Stimulated activated CD4-positive, alpha-beta T cell treated with anti-CD3 and anti-CD28 coated beads, Interleukin-15, amount 100 ng/mL, for 48 hours (primary cell): ENCODE measurements around the gene YAF2.

ENCODE experiments used
- DNase-seq, 2 donors: peaks; one replicate each; pipeline ENCODE4 v3.0.0-alpha.2; 2020; ENCODE audit warnings: low read depth in 2 of 2

The YAF2 gene

DNA sequence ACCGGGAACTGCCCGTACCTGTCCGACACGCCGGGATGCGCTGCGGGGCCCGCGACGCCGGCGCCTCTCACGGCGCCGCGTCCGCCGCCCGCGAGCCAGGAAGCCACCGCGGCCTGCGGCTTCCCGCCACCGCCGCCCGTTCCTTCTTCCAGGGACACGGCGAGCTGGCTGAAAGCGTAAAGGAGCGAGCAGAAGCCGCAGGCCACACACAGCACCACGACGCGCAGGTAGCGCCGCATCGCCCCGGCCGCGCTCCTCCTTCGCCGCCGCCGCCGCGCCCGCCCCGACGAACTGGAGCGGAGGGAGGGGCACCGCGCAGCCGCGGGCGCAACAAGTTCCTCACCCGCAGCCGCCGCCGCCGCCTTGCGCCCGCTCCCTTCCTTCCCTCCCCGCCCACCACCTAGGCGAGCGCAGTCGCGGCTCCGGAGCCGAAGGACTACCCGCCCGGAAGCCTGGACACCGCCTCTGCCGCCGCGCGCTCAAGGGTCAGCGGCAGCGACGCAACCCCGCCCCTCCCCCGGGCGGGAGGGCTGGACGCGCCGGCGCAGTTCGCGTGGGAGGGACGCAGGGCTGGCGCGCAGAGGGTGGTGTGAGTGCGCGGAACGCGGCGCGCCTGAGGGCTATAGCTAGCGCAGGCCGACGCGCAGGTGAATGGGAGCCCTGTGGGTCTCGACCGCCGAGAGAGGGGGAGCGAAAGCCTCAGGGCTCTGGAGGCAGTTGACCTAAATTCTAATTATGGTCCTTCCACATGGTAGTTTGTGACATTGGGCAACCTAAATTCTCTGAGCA, 93.4 kb downstream of the YAF2 start, which contains the start of gene GXYLT1:
GXYLT1 (minus strand) TSS at position 467 of the 789 bp plus-strand sequence; CDS start at position 239, 228 bp downstream.
- peak; percentile 58 to 76 for DNase-seq

DNA sequence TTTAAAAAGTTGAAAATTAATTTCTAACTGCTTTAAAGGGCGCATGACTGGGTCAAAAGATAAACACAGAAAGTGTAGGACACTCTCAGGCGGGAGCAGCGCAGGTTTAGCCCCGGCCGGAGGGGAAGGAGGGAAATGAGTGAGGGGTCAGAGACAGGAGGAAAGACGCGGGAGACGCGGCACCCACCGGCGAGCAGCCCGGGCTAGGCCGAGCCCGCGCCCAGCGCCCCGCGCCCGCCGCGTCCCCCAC, 94.0 kb downstream of the YAF2 start:
- DNase-seq: no peak

DNA sequence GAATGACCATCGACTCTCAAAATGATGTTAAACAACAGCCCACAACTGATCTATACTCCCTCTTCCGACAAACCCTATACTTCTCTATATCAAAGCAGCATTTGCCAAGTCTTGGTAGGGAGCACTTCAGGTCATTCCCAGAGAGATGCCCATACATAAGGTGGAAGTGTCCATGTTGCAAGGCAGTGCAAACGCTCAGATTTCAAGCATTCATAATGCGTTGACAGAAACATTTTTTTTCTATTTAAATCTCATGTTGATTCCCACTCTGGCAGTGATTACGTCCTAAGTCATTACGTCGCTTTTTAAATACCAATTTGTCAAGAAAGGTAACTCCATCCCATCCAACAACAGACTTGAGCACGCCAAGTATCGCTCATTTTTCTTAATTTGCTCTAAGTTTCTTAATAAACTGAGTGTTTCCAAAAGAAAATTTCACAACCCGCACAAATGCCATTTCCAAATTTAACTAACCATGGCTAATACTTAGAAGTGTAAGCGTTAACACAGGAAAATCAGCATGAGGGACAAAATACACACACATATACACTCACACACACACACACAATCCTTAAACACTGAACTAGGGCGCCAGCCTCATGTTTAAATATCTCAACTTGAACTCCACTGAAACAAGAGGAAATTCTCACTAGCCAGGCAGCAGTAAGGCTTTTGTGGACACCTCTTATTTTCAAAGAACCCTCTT, 94.4 kb downstream of the YAF2 start:
- DNase-seq: no peak

GRCh38 chr12:42141981-42142606, 96.0 kb downstream of the YAF2 start:
- DNase-seq: no peak

GRCh38 chr12:42140901-42141300, 97.1 kb downstream of the YAF2 start:
- DNase-seq: no peak

- DNase-seq: no peak
These were observed 102.7 kb downstream of the YAF2 start for GRCh38 chr12:42135259-42135814.

- DNase-seq: no peak
These were observed 107.2 kb downstream of the YAF2 start for GRCh38 chr12:42130672-42131402.

- DNase-seq: no peak
These were observed 108.3 kb downstream of the YAF2 start for GRCh38 chr12:42129595-42130204.

- DNase-seq: no peak
These were observed 109.2 kb downstream of the YAF2 start for GRCh38 chr12:42128888-42129287.

GRCh38 chr12:42128327-42128726, 109.7 kb downstream of the YAF2 start:
- no peak for DNase-seq

DNA sequence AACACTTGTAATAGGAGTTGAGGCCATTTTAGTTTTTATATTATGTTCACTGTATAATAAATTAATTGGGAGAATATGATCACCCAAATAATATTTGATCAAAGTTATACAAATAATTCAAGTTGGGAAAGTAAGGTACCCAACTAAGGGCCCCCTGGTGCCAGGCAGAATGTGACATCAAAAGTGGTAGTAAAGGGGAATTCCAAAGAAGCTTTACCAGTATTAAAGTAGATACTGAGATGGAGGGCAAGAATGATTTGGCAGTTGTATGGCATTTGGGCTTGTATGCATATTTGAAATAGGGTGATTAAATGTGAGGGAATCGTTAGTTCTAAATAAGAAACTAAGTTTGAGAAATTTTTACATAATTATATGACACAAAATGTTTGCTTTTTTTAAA, 111.1 kb downstream of the YAF2 start:
- DNase-seq: no peak

DNA sequence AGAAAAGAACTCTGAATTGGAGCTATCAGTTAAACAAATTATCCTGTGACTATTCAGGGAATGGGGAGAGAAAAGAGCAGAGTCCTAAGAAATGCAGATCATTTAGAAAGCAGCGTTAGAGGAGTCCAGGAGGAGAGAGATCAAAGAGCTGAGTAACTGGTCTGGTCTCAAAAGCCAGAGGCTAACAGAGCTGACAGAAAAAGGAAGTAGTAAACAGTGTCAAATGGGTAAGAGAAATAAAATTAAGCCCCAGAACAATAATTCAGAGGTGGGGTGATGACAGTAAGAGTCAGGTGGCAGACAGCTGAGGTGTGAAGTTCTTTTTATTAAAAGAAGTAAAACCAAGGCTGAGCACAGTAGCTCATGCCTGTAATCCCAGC, 112.7 kb downstream of the YAF2 start:
- no peak for DNase-seq

DNA sequence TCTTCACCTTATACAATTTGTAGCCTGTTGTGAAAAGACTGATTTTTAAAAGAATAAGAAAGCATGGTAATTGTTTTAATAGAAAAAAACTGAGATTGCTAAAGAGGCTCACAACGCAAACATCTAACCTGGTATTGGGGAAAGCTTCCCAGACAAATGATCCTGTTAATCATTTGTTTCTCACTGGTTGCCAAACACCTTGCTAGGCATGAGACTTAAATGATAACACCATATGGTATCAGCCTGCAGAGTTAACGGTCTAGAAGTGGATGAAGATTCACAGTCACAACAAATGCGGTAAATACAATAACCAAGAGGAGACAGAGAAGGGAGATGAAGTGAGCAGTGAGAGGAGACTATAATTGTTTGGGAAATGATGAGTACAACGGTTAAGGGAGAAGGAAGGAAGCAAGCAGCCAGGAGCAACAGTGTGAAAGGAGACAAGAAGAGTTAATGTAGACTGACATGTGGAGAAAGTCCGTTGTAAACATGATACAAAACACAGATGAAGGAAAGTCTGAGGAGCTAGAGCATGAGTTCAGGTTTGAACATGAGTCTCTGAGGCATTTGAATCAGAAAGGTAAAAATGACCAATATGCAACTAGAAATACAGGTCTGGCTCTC, 113.2 kb downstream of the YAF2 start:
- DNase-seq: no peak

GRCh38 chr12:42119085-42119633, 118.9 kb downstream of the YAF2 start:
- DNase-seq: no peak

DNA sequence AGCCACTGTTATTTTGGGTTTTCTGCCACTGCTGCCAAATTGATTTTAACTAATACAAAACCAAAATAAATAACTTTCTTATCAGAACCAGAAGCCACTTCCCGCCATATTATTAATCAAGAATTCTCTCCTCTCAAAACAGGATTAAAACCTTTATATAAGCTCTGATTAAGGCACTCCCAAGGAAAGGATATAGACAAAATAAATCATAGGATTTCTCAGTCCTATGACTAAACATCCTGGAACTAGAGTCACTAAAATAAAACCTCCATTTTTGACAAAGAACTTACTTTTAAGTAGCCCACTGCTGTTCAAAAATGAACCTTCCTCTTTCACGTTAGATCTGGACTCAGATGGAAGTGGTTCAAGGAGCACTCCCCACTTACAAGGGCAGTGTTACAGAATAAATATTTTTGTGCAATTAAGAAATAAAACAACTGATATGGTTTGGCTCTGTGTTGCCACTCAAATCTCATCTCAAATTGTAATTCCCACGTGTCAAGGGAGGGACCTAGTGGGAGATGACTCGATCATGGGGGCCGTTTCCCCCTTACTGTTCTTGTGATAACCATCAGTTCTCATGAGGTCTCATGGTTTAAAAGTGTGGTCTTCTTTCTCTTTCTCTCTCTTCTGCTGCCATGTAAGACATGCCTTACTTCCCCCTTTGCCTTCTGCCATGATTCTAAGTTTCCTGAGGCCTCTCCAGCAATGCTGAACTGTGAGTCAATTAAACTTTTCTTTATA, 119.7 kb downstream of the YAF2 start:
- DNase-seq: no peak

DNA sequence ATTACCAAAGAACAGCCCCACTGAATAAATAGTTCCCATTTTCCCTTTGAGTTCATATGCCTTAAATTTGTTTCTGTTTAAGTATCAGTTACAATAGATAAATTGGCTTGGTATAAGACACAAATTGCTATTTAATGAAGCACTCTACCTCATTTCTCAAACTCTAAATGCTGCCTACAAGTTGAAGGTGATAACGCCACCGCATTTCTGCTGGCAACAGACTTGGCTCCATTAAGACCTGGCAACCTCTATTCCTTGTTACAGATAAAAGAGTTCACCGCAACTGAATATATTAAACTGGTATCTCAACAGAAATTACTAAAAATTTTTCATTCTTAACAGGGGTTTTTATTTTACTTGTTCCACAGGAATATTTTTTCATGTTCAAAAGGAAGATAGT, 129.0 kb downstream of the YAF2 start:
- DNase-seq: no peak
